IMR-90 (cell line): ENCODE data around the gene SPATA9. TPM values are rescaled to one million over a fixed set of nuclear protein-coding genes. Genes with fewer than 3 reads are reported as not detected.

ENCODE experiments used
- ATAC-seq: fragments of 200-7000 bp; cut with Tn5 transposase; 2 replicates; pipeline ENCODE4 v1.9.1; 2020; ENCODE audit warnings: low read depth, mild to moderate bottlenecking, moderate library complexity
- BruUV-seq: library from RNA; stranded (reverse); fragments of 400-500 nt; replicated peaks from 2 replicates; lab custom pipeline; 2021; lab: Mats Ljungman, UMichigan
- CTCF ChIA-PET: fragments of 300-600 bp; formaldehyde crosslinking; extraction: SDS; loops from one replicate; lab custom pipeline; 2021; ENCODE audit warnings: antibody characterized with exemption; lab: Yijun Ruan, JAX
- POLR2A ChIA-PET: fragments of 300-600 bp; sonication (Branson Sonifier 250); formaldehyde crosslinking; loops from one replicate; lab custom pipeline; 2022; ENCODE audit warnings: antibody characterized with exemption; ENCODE audit not compliant: unreplicated experiment; lab: Charles Lee
- DNase-seq: peaks from one replicate; pipeline ENCODE4 v3.0.0; 2013
- H2AFZ ChIP-seq: replicated peaks from 2 replicates; pipeline ENCODE3; 2013; ENCODE audit warnings: low read length, mild to moderate bottlenecking; ENCODE audit not compliant: poor library complexity
- H2AK5ac ChIP-seq: 2 replicates; pipeline ENCODE4 v1.6.1; 2013; ENCODE audit warnings: low read depth, low read length, inconsistent platforms
- H2AK9ac ChIP-seq: replicated peaks from 2 replicates; pipeline ENCODE3; 2013; ENCODE audit warnings: mild to moderate bottlenecking, low read depth, low read length, moderate library complexity; ENCODE audit not compliant: poor library complexity
- H2BK120ac ChIP-seq: 2 replicates; pipeline ENCODE4 v1.6.1; 2013; ENCODE audit warnings: low read depth, low read length, inconsistent platforms
- H2BK15ac ChIP-seq: 3 replicates; pipeline ENCODE4 v1.6.1; 2013; ENCODE audit warnings: low read depth, low read length, inconsistent platforms
- H2BK20ac ChIP-seq: 2 replicates; pipeline ENCODE4 v1.6.1; 2013; ENCODE audit warnings: low read depth, mild to moderate bottlenecking, inconsistent platforms, low read length, moderate library complexity
- H2BK5ac ChIP-seq: 2 replicates; pipeline ENCODE4 v1.6.1; 2013; ENCODE audit warnings: mild to moderate bottlenecking, low read depth, low read length, inconsistent platforms; ENCODE audit not compliant: poor library complexity, severe bottlenecking
- H3K14ac ChIP-seq: replicated peaks from 2 replicates; pipeline ENCODE4 v1.6.1; 2013; ENCODE audit warnings: low read depth, low read length, inconsistent platforms
- H3K18ac ChIP-seq: 2 replicates; pipeline ENCODE4 v1.6.1; 2013; ENCODE audit warnings: low read depth, low read length, control low read depth
- H3K23ac ChIP-seq: 2 replicates; pipeline ENCODE4 v1.6.1; 2013; ENCODE audit warnings: low read depth, low read length, inconsistent platforms
- H3K27ac ChIP-seq: 2 replicates; pipeline ENCODE4 v1.5.1; 2013; ENCODE audit warnings: mild to moderate bottlenecking, control low read depth, low read length; ENCODE audit not compliant: insufficient read depth
- H3K27me3 ChIP-seq: 2 replicates; pipeline ENCODE4 v1.6.1; 2013; ENCODE audit warnings: low read length; ENCODE audit not compliant: control insufficient read depth, insufficient read depth
- H3K36me3 ChIP-seq: 2 replicates; pipeline ENCODE4 v1.6.1; 2013; ENCODE audit warnings: low read length, mixed read lengths; ENCODE audit not compliant: control insufficient read depth, insufficient read depth
- H3K4ac ChIP-seq: 2 replicates; pipeline ENCODE4 v1.6.1; 2013; ENCODE audit warnings: low read depth, low read length, inconsistent platforms
- H3K4me1 ChIP-seq: 2 replicates; pipeline ENCODE4 v1.6.1; 2013; ENCODE audit warnings: low read length, mixed read lengths; ENCODE audit not compliant: control insufficient read depth, insufficient read depth
- H3K4me2 ChIP-seq: 2 replicates; pipeline ENCODE4 v1.6.1; 2013; ENCODE audit warnings: low read depth, mild to moderate bottlenecking, control low read depth, low read length, moderate library complexity
- H3K4me3 ChIP-seq: 2 replicates; pipeline ENCODE4 v1.5.1; 2013; ENCODE audit warnings: low read depth, mild to moderate bottlenecking, control low read depth, low read length, moderate library complexity; ENCODE audit not compliant: insufficient read depth
- H3K56ac ChIP-seq: 2 replicates; pipeline ENCODE4 v1.6.1; 2013; ENCODE audit warnings: low read length, inconsistent platforms; ENCODE audit not compliant: insufficient read depth; ENCODE audit errors: extremely low read depth
- H3K79me1 ChIP-seq, 2 experiments: 2 replicates each; pipeline ENCODE4 v1.6.1; 2013; ENCODE audit warnings: low read length in 2 of 2, inconsistent platforms in 1 of 2, low read depth in 1 of 2
- H3K9ac ChIP-seq: 2 replicates; pipeline ENCODE4 v1.6.1; 2013; ENCODE audit warnings: low read depth, low read length, control low read depth
- H3K9me1 ChIP-seq: 2 replicates; pipeline ENCODE4 v1.6.1; 2013; ENCODE audit warnings: low read length, inconsistent platforms; ENCODE audit not compliant: insufficient read depth
- H3K9me3 ChIP-seq: 2 replicates; pipeline ENCODE4 v1.6.1; 2013; ENCODE audit warnings: low read length; ENCODE audit not compliant: control insufficient read depth, insufficient read depth
- H4K20me1 ChIP-seq: 2 replicates; pipeline ENCODE4 v1.6.1; 2013; ENCODE audit warnings: low read length, inconsistent platforms; ENCODE audit not compliant: insufficient read depth
- H4K5ac ChIP-seq: 2 replicates; pipeline ENCODE4 v1.6.1; 2013; ENCODE audit warnings: mild to moderate bottlenecking, low read depth, low read length, control low read depth
- H4K8ac ChIP-seq, 2 experiments: 2 replicates each; pipeline ENCODE4 v1.6.1; 2013; ENCODE audit warnings: low read depth in 2 of 2, low read length in 2 of 2, control low read depth in 1 of 2, inconsistent platforms in 1 of 2
- H4K91ac ChIP-seq: 2 replicates; pipeline ENCODE4 v1.6.1; 2013; ENCODE audit warnings: low read depth, low read length, inconsistent platforms; ENCODE audit not compliant: insufficient read depth
- BHLHE40 ChIP-seq: fragments of 150-350 bp; IDR thresholded peaks from 2 replicates; pipeline ENCODE4 v1.6.1; 2016; ENCODE audit warnings: mild to moderate bottlenecking, low read depth, low read length
- CEBPB ChIP-seq: IDR thresholded peaks from 2 replicates; pipeline ENCODE4 v1.6.1; 2012; ENCODE audit warnings: low read depth, low read length, improper control_type of control experiment
- CTCF ChIP-seq: conservative IDR thresholded peaks from 2 replicates; pipeline ENCODE4 v1.5.1; 2012; ENCODE audit warnings: mild to moderate bottlenecking, low read depth, low read length, improper control_type of control experiment
- FOS ChIP-seq: fragments of 150-350 bp; IDR thresholded peaks from 2 replicates; pipeline ENCODE4 v1.6.1; 2016; ENCODE audit warnings: low read depth, low read length
- MAFK ChIP-seq: IDR thresholded peaks from 2 replicates; pipeline ENCODE4 v1.6.1; 2012; ENCODE audit warnings: low read depth, low read length, improper control_type of control experiment
- MAZ ChIP-seq: IDR thresholded peaks from 2 replicates; pipeline ENCODE4 v1.6.1; 2012; ENCODE audit warnings: low read depth, mild to moderate bottlenecking, low read length, improper control_type of control experiment, moderate library complexity, borderline replicate concordance
- NFE2L2 ChIP-seq: fragments of 150-350 bp; IDR thresholded peaks from 2 replicates; pipeline ENCODE4 v1.6.1; 2016; ENCODE audit warnings: low read depth, mild to moderate bottlenecking, low read length
- RFX5 ChIP-seq: IDR thresholded peaks from 2 replicates; pipeline ENCODE4 v1.8.0; 2012; ENCODE audit warnings: low read depth, mild to moderate bottlenecking, low read length, moderate library complexity
- SMC3 ChIP-seq: fragments of 150-350 bp; IDR thresholded peaks from 2 replicates; pipeline ENCODE4 v1.6.1; 2016; ENCODE audit warnings: low read depth, mild to moderate bottlenecking, antibody characterized with exemption, low read length, moderate library complexity
- WGBS, 2 experiments: methylation state at CpG; one replicate each; pipeline versions ENCODE4 v1.1.5 to v1.1.7; 2013; ENCODE audit warnings: missing lambda C conversion rate in 2 of 2; ENCODE audit not compliant: insufficient read length in 1 of 2; ENCODE audit errors: extremely low coverage in 2 of 2; 5-methylcytosine and 5-hydroxymethylcytosine counted together
- dilution Hi-C: fragments of 300-500 bp; cut with HindIII; formaldehyde crosslinking; loops from one replicate; pipeline ENCODE4 v1.14.3; 2018; ENCODE audit warnings: low sequenced_read_pairs; ENCODE audit not compliant: unreplicated experiment
- in situ Hi-C: fragments of 300-500 bp; cut with MboI; formaldehyde crosslinking; loops from 3 replicates; pipeline ENCODE4 v1.14.3; 2019; ENCODE audit warnings: low sequenced_read_pairs, inconsistent platforms, mixed read lengths
- intact Hi-C: fragments of 100-400 bp; cut with micrococcal nuclease; formaldehyde crosslinking; loops from 2 replicates; pipeline ENCODE4 v1.10.0; 2022
- polyA plus RNA-seq, 3 experiments: library from polyadenylated mRNA; depleted of rRNA; stranded (reverse); fragments of >200 nt; gene quantifications; 2 replicates each; pipeline ENCODE4 v1.2.3, GENCODE V29; 2012; ENCODE audit warnings: low replicate concordance in 1 of 3
- total RNA-seq: library from RNA; depleted of rRNA; stranded (reverse); fragments of >200 nt; gene quantifications from 2 replicates; pipeline ENCODE4 v1.2.3, GENCODE V29; 2012
- TF ChIP-seq, protein P1 (sequence below): fragments of 150-350 bp; IDR thresholded peaks from 2 replicates; pipeline ENCODE4 v1.6.1; 2017; ENCODE audit warnings: mild to moderate bottlenecking, antibody characterized with exemption, low read length, low read depth

Gene SPATA9
- total and polyA plus RNA-seq, 2 of the 4 experiments (the other 2 are of a cell fraction), result 0.72 to 0.86 TPM

GRCh38 chr5:95631255-95631958 is 51.4 kb downstream of the SPATA9 start:
- Histone ChIP-seq H3K27me3 (no peaks in the 10 kb centered on the region), H2AK9ac (no peak overlapping the region), H2BK120ac (peak overlapping the region; percentile 69; the same call in 1 of the 2 replicates), H3K56ac (no peak overlapping the region), H4K5ac (peak overlapping the region; percentile 64; the same call in 1 of the 2 replicates), H2AFZ (no peak overlapping the region), H3K36me3 (no peaks in the 10 kb centered on the region), H3K9me1 (peaks cover 3% of the 10 kb centered on the region; the same call in 1 of the 2 replicates), H3K4me3 (no peak overlapping the region), H3K4me2 (peak overlapping the region; percentile 72), H3K79me1 (no peaks in the 10 kb centered on the region), H2BK20ac (peak overlapping the region; percentile 83), H3K4ac (peak overlapping the region; percentile 72; the same call in 1 of the 2 replicates), H3K27ac (no peak overlapping the region), H4K20me1 (no peaks in the 10 kb centered on the region), H3K4me1 (peaks cover 2% of the 10 kb centered on the region), H4K91ac (no peak overlapping the region; the same call in 1 of the 2 replicates), H3K9me3 (no peaks in the 10 kb centered on the region), H2AK5ac (no peak overlapping the region; the same call in 1 of the 2 replicates), H2BK15ac (peak overlapping the region; percentile 36; the same call in 1 of the 3 replicates), H2BK5ac (peak overlapping the region; percentile 57), H3K23ac (no peak overlapping the region; the same call in 1 of the 2 replicates), H3K9ac (no peak overlapping the region), H4K8ac (peak overlapping the region in 1 of 2 experiments; percentile 95; a peak in 3 of 4 replicates), H3K14ac (peak overlapping the region; percentile 20), H3K18ac (peak overlapping the region; percentile 27; the same call in 1 of the 2 replicates)
- no peak for TF ChIP-seq CTCF
- no peak for TF ChIP-seq MAFK
- no peak for TF ChIP-seq MAZ
- TF ChIP-seq FOS, result peak; percentile 7; the same call in 1 of the 2 replicates
- TF ChIP-seq CEBPB, result peak; percentile 36; the same call in 1 of the 2 replicates
- TF ChIP-seq SMC3, result no peak
- no peak for TF ChIP-seq RFX5
- no peak for TF ChIP-seq NFE2L2
- TF ChIP-seq, protein P1, sequence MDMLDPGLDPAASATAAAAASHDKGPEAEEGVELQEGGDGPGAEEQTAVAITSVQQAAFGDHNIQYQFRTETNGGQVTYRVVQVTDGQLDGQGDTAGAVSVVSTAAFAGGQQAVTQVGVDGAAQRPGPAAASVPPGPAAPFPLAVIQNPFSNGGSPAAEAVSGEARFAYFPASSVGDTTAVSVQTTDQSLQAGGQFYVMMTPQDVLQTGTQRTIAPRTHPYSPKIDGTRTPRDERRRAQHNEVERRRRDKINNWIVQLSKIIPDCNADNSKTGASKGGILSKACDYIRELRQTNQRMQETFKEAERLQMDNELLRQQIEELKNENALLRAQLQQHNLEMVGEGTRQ, result no peak
- TF ChIP-seq BHLHE40, result no peak
- ChIA-PET CTCF (interaction anchor here (0.6 kb wide), 1 partner anchor 11 kb away, joined by 3 read pairs; no protein-coding TSS in a partner anchor), POLR2A (no interaction called here)
- no CpG with 5 or more reads among the region's 2 CpGs for WGBS, 2 experiments
- in situ Hi-C loops, result loop anchor here (25.0 kb wide), 1 partner anchor 681 kb away; no protein-coding TSS in a partner anchor
- ATAC-seq, result peak; percentile 67
- no TSS peak for BruUV-seq
- peak; percentile 89 for DNase-seq
- dilution Hi-C loops, result no loop called here
- intact Hi-C loops, result no loop called here
